HPDE6-E6E7 (cell line): ENCODE data around the gene SPOCK1.
A peak's percentile ranks its signal among the peaks of the same experiment; 100 is the strongest.

Experiments used
- DNase-seq: peaks from one replicate; pipeline ENCODE4 v3.0.0; 2011; ENCODE audit warnings: missing footprints; ENCODE audit errors: extremely low spot score

SPOCK1 gene

DNA sequence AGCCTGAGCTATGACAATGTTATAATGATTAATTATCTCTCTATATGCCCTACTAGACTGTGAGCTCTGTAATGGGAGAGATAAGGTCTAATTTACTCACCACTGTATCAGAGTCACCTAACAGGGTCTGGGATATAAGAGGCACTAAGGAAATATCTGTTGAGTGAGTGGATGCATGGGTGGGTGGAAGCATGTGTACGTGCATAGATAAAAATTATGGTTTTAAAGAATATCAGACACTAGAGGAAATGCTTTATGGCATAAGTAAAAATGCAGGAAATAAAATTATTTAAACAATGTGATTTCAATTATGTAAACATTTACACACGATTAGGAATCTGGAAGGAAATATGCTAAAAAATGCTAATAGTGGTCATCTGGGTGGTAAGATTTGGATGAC, 137.8 kb downstream of the SPOCK1 start:
- DNase-seq: no peak

DNA sequence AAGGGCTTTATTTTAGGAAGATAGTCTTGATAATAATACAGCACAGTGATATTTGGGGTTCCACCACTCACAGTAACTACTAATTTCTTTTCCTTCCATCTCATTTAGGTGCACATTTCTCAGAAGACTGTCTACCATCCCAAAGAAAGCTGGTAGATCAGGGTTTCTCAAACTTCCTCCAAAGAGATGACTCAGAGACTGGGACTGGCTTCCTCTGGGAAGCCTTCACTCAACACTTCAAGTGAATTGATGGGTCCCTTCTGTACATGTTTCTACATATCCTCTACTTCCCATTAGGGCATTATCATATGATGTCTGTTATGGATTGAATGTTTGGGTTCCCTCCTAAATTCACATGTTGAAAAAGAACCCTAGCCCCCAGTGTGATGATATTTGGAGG, 138.5 kb downstream of the SPOCK1 start:
- no peak for DNase-seq

DNA sequence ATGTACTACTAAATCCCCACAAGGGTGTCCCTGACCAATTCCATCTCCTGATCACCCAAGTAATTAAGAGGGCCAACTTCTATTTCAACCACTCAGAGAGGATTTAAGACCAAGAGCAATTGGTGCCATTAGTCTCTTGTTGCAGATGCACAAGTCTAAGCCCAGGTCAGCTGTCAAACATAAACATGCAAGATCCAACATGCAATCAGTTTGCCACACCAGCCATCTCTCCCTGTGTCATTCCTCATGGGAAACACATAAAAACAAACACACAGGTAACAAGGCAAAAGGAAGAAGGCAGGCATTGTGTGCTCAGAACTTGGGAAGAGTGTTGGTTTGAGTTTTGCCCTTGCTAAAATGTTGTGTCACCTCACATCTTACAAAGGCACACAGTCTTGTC, 139.2 kb downstream of the SPOCK1 start:
- DNase-seq: no peak

DNA sequence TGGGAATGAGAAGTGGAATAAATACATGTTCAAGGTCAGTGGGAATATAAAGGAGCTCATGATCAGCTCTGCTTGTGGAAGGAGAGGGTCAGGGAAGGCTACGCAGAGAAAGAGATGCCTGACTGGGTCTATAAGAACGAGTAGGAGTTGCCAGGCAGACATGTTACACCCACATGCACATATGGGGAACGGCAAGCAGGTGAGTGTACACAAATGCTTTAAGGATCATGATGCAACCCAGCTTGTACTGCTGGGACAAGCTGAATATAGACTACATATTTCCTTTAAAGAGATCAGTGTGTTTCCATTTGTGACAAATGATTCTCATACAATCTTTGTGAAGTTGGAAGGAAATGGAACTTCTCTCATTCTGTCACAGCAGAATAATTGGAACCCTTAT, 141.7 kb downstream of the SPOCK1 start:
- no peak for DNase-seq

DNA sequence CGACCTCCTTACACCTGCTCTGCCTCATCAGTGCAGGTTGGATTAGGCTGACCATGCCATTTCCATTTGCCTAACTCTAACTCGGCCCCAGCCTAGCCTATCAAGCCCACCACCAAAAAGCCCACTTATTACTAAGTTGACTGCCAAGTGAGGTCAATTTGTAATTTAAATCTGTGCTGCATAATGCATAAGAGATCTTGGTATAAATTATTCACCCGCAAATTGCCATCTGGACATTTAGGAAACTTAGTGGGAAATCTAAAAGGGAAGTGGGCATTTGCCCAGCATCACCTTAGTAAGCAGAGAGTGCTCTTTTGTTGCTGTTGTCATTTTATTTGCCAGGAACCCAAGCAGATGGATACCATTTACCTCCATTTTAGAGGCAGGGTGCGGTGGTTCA, 143.0 kb downstream of the SPOCK1 start:
- no peak for DNase-seq

DNA sequence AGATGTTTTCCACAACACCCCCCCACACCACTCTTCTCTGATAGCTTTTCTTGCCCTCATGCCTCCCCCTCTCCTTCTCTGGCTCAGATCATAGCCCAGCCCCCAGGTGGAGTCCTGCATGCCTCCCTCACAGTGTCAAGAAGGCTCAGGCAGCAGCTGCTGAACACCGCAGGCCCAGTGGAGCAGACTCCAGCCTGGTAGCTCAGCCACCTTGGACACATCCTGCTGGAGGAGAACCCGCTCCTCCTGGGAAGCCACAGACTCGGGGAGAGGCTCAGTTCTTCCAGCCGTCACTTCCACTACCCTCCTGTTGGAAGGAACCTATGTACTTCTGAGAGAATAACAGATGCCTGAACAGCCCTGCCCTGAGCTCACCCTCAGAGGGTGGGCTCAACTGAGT, 143.4 kb downstream of the SPOCK1 start:
- DNase-seq: no peak

DNA sequence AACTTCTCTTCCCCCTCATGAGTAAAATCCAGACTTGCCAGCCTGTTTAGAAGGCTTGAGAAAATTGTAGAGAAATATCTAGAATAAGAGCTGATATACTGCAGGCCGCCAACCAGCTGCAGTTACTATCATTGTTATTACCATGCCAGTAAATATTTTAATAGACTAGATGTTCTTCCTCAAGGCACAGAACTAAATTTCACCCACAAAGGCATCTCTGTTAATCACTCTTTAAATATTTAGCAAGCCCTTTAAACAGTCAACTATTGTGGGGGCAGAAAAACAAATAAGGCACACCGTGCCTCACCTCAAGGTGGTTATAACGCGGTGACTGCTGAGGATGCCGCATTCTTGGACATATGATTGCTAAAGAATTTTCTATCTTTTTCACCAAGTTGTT, 147.0 kb downstream of the SPOCK1 start:
- no peak for DNase-seq

DNA sequence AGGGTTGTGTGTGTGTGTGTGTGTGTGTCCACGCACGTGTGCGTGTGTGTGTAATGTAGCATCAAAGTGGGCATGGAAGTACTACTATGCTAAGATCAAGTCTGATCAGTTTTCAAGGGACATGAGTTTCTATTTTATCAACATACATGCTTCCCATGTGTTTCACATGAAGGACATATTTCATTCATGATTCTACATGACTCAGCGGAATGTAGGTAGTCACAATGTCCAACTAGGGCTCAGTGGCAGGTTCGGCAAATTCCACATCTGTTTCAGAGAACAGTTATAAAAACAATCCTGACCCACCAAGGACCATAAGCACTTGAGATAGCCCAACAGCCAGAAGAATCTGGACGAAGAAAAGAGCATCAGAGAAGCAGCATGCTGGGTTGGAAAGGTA, 148.3 kb downstream of the SPOCK1 start:
- no peak for DNase-seq

DNA sequence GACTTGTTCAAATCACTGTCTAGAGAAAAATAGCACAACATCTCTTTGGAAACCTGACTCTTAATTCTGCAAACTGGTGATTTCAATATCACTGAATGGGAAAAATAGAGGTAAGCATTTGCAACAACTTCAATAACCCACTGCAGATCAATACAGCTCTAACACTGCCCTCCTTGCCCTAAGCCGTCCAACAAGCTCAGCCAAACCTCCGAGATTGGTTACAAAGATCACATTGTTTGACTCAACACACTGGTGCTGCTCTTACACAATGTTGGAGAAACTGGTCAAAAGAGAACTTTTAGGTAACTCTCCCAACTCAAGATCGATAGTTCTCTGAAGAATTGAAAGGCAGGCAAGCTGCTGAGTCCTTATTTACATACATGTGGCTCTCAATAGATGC, 150.4 kb downstream of the SPOCK1 start:
- DNase-seq: no peak

DNA sequence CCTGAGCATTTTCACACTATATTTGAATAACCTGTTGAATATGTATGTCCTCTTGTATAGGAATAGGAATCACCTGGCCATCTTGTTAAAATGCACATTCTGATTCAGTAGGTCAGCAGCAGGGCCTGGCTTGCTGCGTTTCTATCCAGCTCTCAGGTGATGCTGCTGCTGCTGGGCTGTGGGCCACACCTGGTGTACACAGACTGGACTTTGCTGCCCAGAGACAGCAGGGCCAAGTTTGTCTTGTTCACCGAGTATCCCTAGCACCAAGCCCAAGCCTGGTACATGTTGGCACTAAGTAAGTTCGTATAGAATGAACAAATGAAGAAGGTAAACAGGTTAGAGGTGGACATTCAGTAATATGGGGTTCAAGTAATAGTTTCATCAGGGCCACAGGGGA, 151.3 kb downstream of the SPOCK1 start:
- DNase-seq: no peak

DNA sequence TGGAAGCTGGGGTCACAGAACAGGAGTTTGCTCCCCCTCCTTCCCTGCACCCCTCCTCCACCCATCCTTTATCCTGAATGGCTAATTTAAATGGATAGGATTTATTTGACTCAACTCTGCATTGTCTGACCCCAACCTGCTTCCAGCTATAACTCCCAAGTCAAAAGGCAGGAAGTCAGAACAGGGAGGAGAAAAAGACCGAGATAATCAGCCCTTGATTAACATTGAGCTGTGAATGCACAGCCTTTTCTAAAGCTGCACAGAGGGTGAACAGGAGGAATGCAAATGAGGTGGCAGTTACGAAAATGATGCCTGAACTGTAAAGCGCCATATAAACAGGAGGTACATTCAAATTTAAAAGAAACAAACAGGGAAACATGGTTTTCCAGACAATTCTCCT, 152.8 kb downstream of the SPOCK1 start:
- DNase-seq: no peak

DNA sequence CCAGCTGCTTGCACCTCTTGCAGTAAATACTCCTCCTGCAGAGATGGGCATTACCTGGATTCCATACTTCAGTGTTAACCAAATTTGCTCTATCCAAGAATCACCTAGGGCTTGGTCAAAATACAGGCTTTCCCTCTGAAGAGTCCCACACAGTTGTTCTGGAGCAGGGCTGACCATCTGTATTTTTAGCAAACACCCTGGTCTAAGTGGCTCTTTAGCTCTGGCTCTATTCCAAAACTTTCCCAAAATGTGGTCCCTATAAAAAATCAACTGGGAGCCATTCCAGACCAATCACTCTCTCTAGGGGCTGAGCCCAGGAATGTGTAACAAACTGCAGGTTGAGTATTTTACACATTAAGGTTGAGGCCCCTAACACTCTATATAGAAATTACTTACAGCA, 153.7 kb downstream of the SPOCK1 start:
- DNase-seq: no peak

DNA sequence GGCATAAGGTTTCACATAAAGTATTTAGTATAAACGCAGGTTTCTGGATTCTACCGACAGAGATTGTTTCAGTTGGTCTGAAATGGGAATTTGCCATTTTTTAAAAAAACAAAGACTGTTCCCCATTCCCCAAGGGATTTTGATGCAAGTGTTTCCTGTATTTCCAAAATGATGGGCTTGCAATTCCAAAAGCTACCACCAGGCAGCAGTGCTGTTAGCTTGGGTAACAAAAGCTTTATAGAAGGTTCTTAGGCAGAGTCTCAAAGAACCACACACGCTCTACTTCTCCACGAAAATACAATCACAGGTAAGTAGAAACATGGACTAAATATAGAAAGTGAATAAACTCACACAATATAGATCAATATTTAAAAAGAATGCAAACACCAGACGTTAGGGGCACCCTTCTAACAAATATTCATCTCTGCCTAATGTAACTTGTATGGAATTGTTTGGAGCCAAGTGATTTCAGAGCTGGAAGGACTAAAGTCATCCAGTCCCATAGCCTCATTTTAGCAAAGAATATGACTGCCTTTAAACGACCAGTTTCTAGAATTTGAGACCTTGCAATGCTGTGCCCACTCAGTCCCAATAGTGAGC, 154.3 kb downstream of the SPOCK1 start:
- no peak for DNase-seq

DNA sequence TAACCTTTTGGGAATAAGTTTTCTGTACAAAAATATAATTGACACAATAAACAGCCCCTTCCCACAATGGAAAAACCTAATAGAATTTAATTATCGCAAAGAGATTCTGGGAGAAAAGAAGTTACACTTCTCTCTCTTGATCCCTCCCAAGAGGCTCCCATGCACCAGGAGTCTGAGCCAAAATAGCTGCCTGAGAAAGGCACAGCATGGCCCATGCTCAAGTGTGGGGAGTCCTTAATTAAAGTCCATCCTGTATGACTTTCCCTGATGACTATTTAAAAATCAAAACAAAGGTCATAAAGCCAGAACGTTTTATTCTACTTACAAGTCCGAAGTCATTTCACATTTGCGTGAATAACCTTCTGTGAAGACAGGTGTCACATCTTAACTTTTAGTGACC, 155.1 kb downstream of the SPOCK1 start:
- DNase-seq: no peak

DNA sequence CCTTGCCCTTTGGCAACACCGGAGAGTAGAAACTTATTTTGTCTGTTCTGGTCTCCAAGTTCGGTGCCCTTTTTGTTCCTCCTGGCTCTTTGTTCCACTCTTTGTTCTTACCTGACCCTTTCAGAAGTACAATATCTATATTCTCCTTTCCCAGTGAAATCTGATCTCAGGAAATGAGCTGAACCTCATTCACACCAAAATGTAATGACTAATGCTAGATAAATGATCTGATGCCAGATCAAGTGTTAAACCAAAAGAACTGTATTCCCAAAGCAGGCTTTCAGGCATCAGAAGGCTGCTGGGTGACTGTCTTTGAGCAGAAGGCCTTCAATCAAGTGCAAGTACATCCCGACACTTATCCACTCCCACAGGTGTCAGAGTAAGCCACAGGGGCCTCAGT, 156.4 kb downstream of the SPOCK1 start:
- peak; percentile 32 for DNase-seq

DNA sequence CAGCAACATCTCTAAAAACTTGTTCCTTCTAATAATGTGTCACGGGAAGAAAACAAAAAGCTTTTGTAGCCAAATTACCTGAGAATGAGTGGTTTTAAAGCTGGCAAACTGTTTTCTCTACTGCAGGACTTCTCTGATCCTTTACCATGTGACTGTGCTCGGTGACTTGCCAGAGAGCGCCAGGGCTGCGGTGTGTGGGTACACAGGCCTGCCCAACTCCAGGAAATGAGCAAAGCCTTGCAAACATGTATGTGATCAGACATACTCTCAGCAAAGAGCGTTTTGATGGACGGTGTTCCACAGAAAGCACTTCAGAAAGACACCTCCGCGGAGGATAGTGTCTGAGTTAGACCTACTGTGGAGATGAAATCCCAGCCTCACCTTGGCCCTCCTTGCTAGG, 157.3 kb downstream of the SPOCK1 start:
- no peak for DNase-seq

DNA sequence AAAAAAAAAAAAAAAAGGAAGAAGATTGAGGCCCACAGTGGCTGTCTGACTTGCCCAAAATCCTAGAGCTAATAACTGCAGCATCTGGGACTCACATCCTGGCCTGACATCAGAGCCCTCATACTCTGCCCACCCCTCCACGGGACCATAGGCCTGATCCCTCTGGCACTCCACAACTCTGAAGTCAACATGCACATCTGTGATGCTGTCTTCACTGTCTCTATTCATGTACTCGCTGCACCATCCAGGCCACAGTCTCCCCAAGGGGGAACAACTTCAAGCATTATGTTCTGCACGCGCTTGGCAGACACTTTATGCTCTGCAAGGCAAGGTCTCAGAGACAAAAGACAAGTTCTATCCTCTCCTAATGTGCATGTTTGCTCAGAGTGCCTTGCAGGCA, 158.2 kb downstream of the SPOCK1 start:
- no peak for DNase-seq

DNA sequence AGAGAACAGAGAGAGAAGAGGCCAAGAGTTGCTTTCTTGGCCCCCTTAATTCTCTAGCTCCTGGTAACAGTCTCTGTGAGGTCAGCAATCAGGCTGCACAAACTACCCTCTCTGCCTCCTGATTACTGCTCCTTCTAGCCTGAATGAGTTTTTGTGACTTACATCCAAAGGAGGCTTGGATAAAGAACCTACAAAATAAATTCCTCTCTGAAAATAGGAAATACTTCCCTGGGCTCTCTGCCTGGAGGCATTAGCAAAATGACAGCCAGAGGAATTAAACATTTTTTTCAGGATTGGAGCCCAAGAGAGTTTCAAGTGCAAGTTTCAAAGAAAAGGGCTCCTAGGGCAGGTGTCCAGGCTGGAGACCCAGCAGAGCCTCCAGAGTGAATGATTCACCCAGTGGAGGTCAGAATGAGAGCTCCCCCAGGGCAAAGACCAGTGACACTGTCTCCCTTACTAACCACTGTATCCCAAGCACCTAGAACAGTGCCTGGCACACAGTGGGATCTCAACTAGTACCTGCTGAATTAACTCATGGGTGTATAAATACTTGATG, 162.5 kb downstream of the SPOCK1 start:
- DNase-seq: no peak

DNA sequence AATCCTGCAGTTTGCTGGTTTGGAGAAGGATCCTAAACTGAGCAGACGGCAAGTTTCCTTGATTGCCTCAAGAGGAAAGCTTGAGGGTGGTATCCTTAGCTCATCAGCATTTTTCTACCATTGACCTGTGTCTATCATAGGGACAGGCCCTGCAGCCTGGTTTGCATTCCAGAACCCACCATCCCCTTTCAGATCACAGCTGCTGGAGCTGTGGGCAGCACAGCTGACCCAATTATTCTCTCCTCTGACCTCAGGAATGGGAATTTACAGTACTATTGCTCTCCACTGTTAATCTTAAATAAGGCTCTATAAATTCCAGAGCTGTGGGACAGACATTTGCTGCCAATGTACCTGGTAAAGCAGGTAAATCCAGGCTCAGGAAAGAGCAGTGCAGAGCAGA, 163.0 kb downstream of the SPOCK1 start:
- DNase-seq: no peak

DNA sequence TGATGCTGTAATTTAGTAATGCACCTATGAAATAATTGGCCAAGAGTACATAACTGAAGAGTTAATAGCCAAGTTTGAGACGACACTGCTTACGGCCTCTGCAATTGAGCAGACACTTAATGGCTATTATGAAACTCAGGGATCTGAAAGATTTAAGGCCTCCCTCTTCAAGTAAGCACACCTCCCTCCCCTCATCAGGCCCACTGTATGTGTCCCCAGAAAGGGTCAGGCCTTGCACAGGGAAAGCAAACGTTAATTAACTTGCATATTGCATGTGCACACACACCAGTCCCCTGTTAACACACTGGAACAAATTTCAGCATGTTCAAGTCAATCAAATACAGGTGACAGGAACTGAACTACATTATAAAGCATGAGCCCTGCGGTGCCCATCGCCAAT, 163.6 kb downstream of the SPOCK1 start:
- DNase-seq: no peak

DNA sequence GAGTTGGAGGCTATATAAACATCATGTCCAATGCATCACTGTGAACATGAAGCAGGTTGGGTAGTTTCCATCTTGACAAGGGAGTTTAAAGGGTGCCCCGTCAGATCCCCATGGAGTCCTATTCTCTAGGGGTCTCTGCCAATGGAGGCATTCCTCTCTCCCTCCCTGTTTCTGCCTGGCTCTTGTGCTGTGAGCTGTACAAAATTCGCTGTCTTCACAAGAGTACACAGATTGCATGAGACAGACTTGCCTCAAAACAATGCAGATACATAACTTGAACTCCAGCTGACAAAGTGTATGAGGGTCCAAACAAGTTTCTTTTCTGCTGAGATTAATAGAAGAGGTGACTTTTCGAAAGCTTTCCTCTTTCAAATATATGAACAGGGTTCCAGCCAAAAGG, 165.2 kb downstream of the SPOCK1 start:
- DNase-seq: no peak

DNA sequence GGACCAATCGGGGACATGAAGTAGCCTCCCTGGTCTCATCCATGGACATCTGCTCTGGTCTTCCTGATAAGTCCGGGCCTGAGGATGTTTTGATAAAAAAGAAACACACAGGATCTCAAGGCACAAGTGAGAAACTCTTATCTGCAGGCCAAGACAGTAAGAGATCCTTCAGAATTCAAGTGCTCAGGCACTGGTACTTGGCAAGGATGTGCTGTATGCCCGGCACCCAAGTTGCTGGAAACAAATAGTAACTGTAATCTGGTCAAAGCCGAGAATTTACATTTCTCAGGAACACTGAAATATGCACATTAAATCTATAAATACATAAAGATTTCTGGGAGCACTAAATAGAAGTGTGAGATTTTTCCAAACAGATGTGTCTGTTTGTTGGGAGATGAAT, 165.7 kb downstream of the SPOCK1 start:
- no peak for DNase-seq

DNA sequence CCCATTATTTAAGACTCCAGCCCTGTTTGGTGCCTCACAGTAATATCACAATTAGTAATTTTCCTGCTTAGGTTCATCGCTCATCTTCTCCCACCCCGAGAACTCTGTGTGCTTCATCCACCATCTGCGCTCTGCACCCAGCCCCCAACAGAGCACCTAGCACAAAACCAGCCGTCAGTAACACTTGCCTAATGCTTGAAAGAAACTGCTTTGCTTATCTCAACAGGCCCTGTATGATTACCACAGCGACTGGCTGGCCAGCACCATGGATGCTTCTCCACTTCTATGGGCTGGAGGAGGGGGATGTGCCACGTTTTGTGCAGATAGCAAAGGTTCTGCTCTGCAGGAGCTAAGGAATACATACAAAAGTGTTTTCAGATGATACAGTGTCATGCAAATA, 166.8 kb downstream of the SPOCK1 start:
- no peak for DNase-seq

DNA sequence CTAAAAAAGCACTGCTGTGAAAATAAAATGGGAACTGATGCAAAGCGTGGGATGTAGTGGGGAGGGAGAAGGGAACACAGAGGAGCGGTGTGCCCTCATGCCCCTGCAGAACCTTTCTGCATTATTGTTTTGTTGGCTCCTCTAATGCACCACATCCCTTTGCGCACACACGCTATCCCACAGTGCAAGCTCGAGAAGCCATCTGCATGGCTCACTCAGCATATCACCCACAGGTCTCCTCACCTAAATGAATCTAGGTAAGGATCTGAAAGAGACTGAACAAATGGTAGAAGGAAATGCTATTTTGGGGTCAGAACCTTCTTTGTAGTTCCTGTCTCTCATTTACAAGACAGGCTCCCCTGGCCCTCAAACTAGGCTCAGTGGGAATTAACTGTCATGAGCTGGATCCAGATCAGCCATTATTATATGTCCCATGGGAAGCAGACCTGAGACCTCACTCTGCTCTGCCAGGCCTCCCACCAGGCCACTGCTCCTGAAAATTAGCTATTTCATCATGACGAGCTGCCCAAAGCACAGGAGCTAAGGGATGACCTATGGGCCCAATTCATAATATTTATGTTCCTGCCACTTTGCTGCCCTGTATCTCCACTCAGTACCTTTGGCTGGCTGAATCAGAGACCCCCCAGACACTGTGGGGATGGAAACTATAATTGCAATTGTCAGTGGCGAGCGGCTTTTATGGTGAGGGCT, 169.4 kb downstream of the SPOCK1 start:
- DNase-seq: no peak
